HCT116 (cell line): ENCODE measurements around the gene RARB. TPM values are rescaled to one million over a fixed set of nuclear protein-coding genes. Genes with fewer than 3 reads are reported as not detected.

Experiments used
- ATAC-seq: fragments of 200-7000 bp; cut with Tn5 transposase; 2 replicates; pipeline ENCODE4 v1.9.1; 2020; ENCODE audit warnings: mild to moderate bottlenecking, moderate library complexity
- BruUV-seq: library from RNA; stranded (reverse); fragments of 400-500 nt; replicated peaks from 2 replicates; lab custom pipeline; 2021; lab: Mats Ljungman, UMichigan
- CTCF ChIA-PET: fragments of 300-600 bp; sonication (Branson Sonifier 250); formaldehyde crosslinking; loops from one replicate; lab custom pipeline; 2021; ENCODE audit warnings: antibody characterized with exemption; lab: Charles Lee
- POLR2A ChIA-PET: fragments of 300-600, 350-600 bp; sonication (Branson Sonifier 250); formaldehyde crosslinking; loops from one replicate; lab custom pipeline; 2021; ENCODE audit warnings: antibody characterized with exemption; lab: Charles Lee
- RAD21 ChIA-PET, 2 experiments: fragments of 300-600 bp; sonication (Branson Sonifier 250); formaldehyde crosslinking; loops; one replicate each; lab custom pipeline; 2023; ENCODE audit warnings: low total read pairs in 2 of 2; ENCODE audit not compliant: uncharacterized antibody in 2 of 2, unreplicated experiment in 2 of 2, low non-redundant PET in 1 of 2; lab: Charles Lee
- DNase-seq: peaks from one replicate; pipeline ENCODE4 v3.0.0-alpha.2; 2010; ENCODE audit warnings: low read depth, low spot score
- H2AFZ ChIP-seq: fragments of 200-600 bp; shearing (Covaris generic), sonication (generic); 2 replicates; pipeline ENCODE4 v1.6.1; 2017; ENCODE audit warnings: low read depth, mixed run types, mixed read lengths, antibody characterized with exemption, low read length; ENCODE audit not compliant: poor library complexity, severe bottlenecking
- H3K27ac ChIP-seq: 2 replicates; pipeline ENCODE4 v1.5.1; 2012; ENCODE audit warnings: low read depth, low read length
- H3K27me3 ChIP-seq: fragments of 200-600 bp; sonication (generic); 2 replicates; pipeline ENCODE4 v1.6.1; 2016; ENCODE audit warnings: mixed run types, low read length, mixed read lengths; ENCODE audit not compliant: insufficient read depth
- H3K36me3 ChIP-seq, 2 experiments: fragments of 200-500 bp in 1 of 2; fragments of 200-600 bp in 1 of 2; sonication (Bioruptor generic) in 1 of 2; sonication (generic) in 1 of 2; 2 replicates each; pipeline versions ENCODE4 v1.5.1 to v1.6.1; 2014 to 2016; ENCODE audit warnings: low read length in 2 of 2, inconsistent platforms in 1 of 2, mixed read lengths in 1 of 2, mixed run types in 1 of 2; ENCODE audit not compliant: insufficient read depth in 2 of 2, control insufficient read depth in 1 of 2
- H3K4me1 ChIP-seq, 2 experiments: fragments of 200-600 bp in 1 of 2; sonication (generic) in 1 of 2; 2 replicates each; pipeline versions ENCODE4 v1.5.1 to v1.6.1; 2012 to 2017; ENCODE audit warnings: low read length in 2 of 2, inconsistent platforms in 1 of 2, mild to moderate bottlenecking in 1 of 2, mixed read lengths in 1 of 2, mixed run types in 1 of 2, moderate library complexity in 1 of 2; ENCODE audit not compliant: insufficient read depth in 2 of 2, control insufficient read depth in 1 of 2
- H3K4me2 ChIP-seq: fragments of 200-600 bp; sonication (generic); 2 replicates; pipeline ENCODE4 v1.6.1; 2017; ENCODE audit warnings: mixed run types, low read length, mixed read lengths
- H3K4me3 ChIP-seq, 2 experiments: fragments of 200-600 bp in 1 of 2; sonication (generic) in 1 of 2; replicated peaks in 1 of 2; 2 replicates each; pipeline ENCODE4 v1.5.1; 2011 to 2016; ENCODE audit warnings: low read length in 2 of 2, control low read depth in 1 of 2, low read depth in 1 of 2, mild to moderate bottlenecking in 1 of 2, mixed read lengths in 1 of 2, mixed run types in 1 of 2
- H3K79me2 ChIP-seq: fragments of 200-600 bp; sonication (generic); 2 replicates; pipeline ENCODE4 v1.6.1; 2017; ENCODE audit warnings: mild to moderate bottlenecking, mixed run types, low read length, moderate library complexity, mixed read lengths; ENCODE audit not compliant: insufficient read depth
- H3K9ac ChIP-seq: fragments of 200-600 bp; sonication (generic); 2 replicates; pipeline ENCODE4 v1.6.1; 2016; ENCODE audit warnings: low read length, mixed read lengths
- H3K9me2 ChIP-seq: fragments of 200-600 bp; sonication (generic), shearing (Covaris generic); 2 replicates; pipeline ENCODE4 v1.6.1; 2017; ENCODE audit warnings: mixed run types, mild to moderate bottlenecking, moderate library complexity; ENCODE audit not compliant: insufficient read depth
- H3K9me3 ChIP-seq, 2 experiments: fragments of 200-500 bp in 1 of 2; fragments of 200-600 bp in 1 of 2; sonication (Bioruptor generic) in 1 of 2; sonication (generic) in 1 of 2; 2 replicates each; pipeline ENCODE4 v1.6.1; 2014 to 2017; ENCODE audit warnings: low read length in 2 of 2, mixed read lengths in 2 of 2, inconsistent platforms in 1 of 2, low read depth in 1 of 2, mild to moderate bottlenecking in 1 of 2, mixed run types in 1 of 2, moderate library complexity in 1 of 2; ENCODE audit not compliant: control insufficient read depth in 1 of 2, insufficient read depth in 1 of 2
- H4K20me1 ChIP-seq: fragments of 200-600 bp; sonication (generic), shearing (Covaris generic); 2 replicates; pipeline ENCODE4 v1.6.1; 2017; ENCODE audit warnings: mixed run types, mild to moderate bottlenecking, moderate library complexity; ENCODE audit not compliant: insufficient read depth
- CBX3 ChIP-seq: IDR thresholded peaks from 2 replicates; pipeline ENCODE4 v1.6.1; 2012; ENCODE audit warnings: low read depth
- ELF1 ChIP-seq: IDR thresholded peaks from 2 replicates; pipeline ENCODE4 v1.6.1; 2012; ENCODE audit warnings: low read depth, borderline replicate concordance
- EZH2 ChIP-seq: fragments of 200-600 bp; sonication (generic); IDR thresholded peaks from 2 replicates; pipeline ENCODE4 v1.6.1; 2017; ENCODE audit warnings: antibody characterized with exemption, mixed run types
- FOSL1 ChIP-seq: IDR thresholded peaks from 2 replicates; pipeline ENCODE4 v1.6.1; 2012; ENCODE audit warnings: low read depth
- MAX ChIP-seq: IDR thresholded peaks from 2 replicates; pipeline ENCODE4 v1.6.1; 2012
- REST ChIP-seq: IDR thresholded peaks from 2 replicates; pipeline ENCODE4 v1.6.1; 2012; ENCODE audit warnings: low read depth
- SIN3A ChIP-seq: IDR thresholded peaks from 2 replicates; pipeline ENCODE4 v1.6.1; 2012; ENCODE audit warnings: low read depth
- SRF ChIP-seq: IDR thresholded peaks from 2 replicates; pipeline ENCODE4 v1.6.1; 2012; ENCODE audit warnings: low read depth
- TCF7L2 ChIP-seq: IDR thresholded peaks from 2 replicates; pipeline ENCODE4 v1.7.0; 2011; ENCODE audit warnings: borderline replicate concordance, inconsistent platforms; ENCODE audit not compliant: insufficient read depth, insufficient read length; ENCODE audit errors: extremely low read depth
- ZNF274 ChIP-seq: fragments of 200-500 bp; sonication (Bioruptor generic); IDR thresholded peaks from 2 replicates; pipeline ENCODE4 v1.6.1; 2014; ENCODE audit warnings: mild to moderate bottlenecking, low read depth, low read length, inconsistent platforms
- intact Hi-C: fragments of 100-400 bp; cut with micrococcal nuclease; formaldehyde crosslinking; loops from 2 replicates; pipeline ENCODE4 v1.10.0; 2022
- total RNA-seq: library from RNA; stranded (reverse); gene quantifications from one replicate; pipeline ENCODE4 v1.2.1, GENCODE V29; 2021; ENCODE audit not compliant: unreplicated experiment

Gene RARB
- total RNA-seq, 1 experiment from 2014 or later: not detected

GRCh38 chr3:25589104-25589782, 161.2 kb downstream of the RARB start:
- ATAC-seq (no peak), DNase-seq (no peak)
- Histone ChIP-seq H3K27ac (no peak overlapping the region), H3K79me2 (no peaks in the 10 kb centered on the region), H3K4me2 (no peak overlapping the region), H2AFZ (no peak overlapping the region), H3K36me3 (no peaks in the 10 kb centered on the region), H3K27me3 (no peaks in the 10 kb centered on the region), H4K20me1 (no peaks in the 10 kb centered on the region), H3K9me3 (no peaks in the 10 kb centered on the region), H3K4me1 (peaks cover 8 to 12% of the 10 kb centered on the region in 2 experiments; a peak in 2 of 4 replicates), H3K9me2 (no peaks in the 10 kb centered on the region), H3K9ac (no peak overlapping the region), H3K4me3 (no peak overlapping the region)
- TF ChIP-seq TCF7L2 (no peak), ZNF274 (no peak), CBX3 (no peak), FOSL1 (no peak), REST (no peak), SIN3A (no peak), ELF1 (no peak), SRF (no peak), MAX (no peak), EZH2 (no peak)
- RAD21 ChIA-PET: no interaction called here
- POLR2A ChIA-PET: no interaction called here
- BruUV-seq: no TSS peak
- CTCF ChIA-PET: no interaction called here
- intact Hi-C loops: no loop called here
